IMR-90 (cell line): ENCODE data around the gene OAS3. TPM values are rescaled to one million over a fixed set of nuclear protein-coding genes. Genes with fewer than 3 reads are reported as not detected.

ENCODE experiments used
- ATAC-seq: fragments of 200-7000 bp; cut with Tn5 transposase; 2 replicates; pipeline ENCODE4 v1.9.1; 2020; ENCODE audit warnings: low read depth, mild to moderate bottlenecking, moderate library complexity
- BruUV-seq: library from RNA; stranded (reverse); fragments of 400-500 nt; replicated peaks from 2 replicates; lab custom pipeline; 2021; lab: Mats Ljungman, UMichigan
- CTCF ChIA-PET: fragments of 300-600 bp; formaldehyde crosslinking; extraction: SDS; loops from one replicate; lab custom pipeline; 2021; ENCODE audit warnings: antibody characterized with exemption; lab: Yijun Ruan, JAX
- POLR2A ChIA-PET: fragments of 300-600 bp; sonication (Branson Sonifier 250); formaldehyde crosslinking; loops from one replicate; lab custom pipeline; 2022; ENCODE audit warnings: antibody characterized with exemption; ENCODE audit not compliant: unreplicated experiment; lab: Charles Lee
- DNase-seq: peaks from one replicate; pipeline ENCODE4 v3.0.0; 2013
- H2AFZ ChIP-seq: replicated peaks from 2 replicates; pipeline ENCODE3; 2013; ENCODE audit warnings: low read length, mild to moderate bottlenecking; ENCODE audit not compliant: poor library complexity
- H2AK5ac ChIP-seq: 2 replicates; pipeline ENCODE4 v1.6.1; 2013; ENCODE audit warnings: low read depth, low read length, inconsistent platforms
- H2AK9ac ChIP-seq: replicated peaks from 2 replicates; pipeline ENCODE3; 2013; ENCODE audit warnings: mild to moderate bottlenecking, low read depth, low read length, moderate library complexity; ENCODE audit not compliant: poor library complexity
- H2BK120ac ChIP-seq: 2 replicates; pipeline ENCODE4 v1.6.1; 2013; ENCODE audit warnings: low read depth, low read length, inconsistent platforms
- H2BK15ac ChIP-seq: 3 replicates; pipeline ENCODE4 v1.6.1; 2013; ENCODE audit warnings: low read depth, low read length, inconsistent platforms
- H2BK20ac ChIP-seq: 2 replicates; pipeline ENCODE4 v1.6.1; 2013; ENCODE audit warnings: low read depth, mild to moderate bottlenecking, inconsistent platforms, low read length, moderate library complexity
- H2BK5ac ChIP-seq: 2 replicates; pipeline ENCODE4 v1.6.1; 2013; ENCODE audit warnings: mild to moderate bottlenecking, low read depth, low read length, inconsistent platforms; ENCODE audit not compliant: poor library complexity, severe bottlenecking
- H3K14ac ChIP-seq: replicated peaks from 2 replicates; pipeline ENCODE4 v1.6.1; 2013; ENCODE audit warnings: low read depth, low read length, inconsistent platforms
- H3K18ac ChIP-seq: 2 replicates; pipeline ENCODE4 v1.6.1; 2013; ENCODE audit warnings: low read depth, low read length, control low read depth
- H3K23ac ChIP-seq: 2 replicates; pipeline ENCODE4 v1.6.1; 2013; ENCODE audit warnings: low read depth, low read length, inconsistent platforms
- H3K27ac ChIP-seq: 2 replicates; pipeline ENCODE4 v1.5.1; 2013; ENCODE audit warnings: mild to moderate bottlenecking, control low read depth, low read length; ENCODE audit not compliant: insufficient read depth
- H3K27me3 ChIP-seq: 2 replicates; pipeline ENCODE4 v1.6.1; 2013; ENCODE audit warnings: low read length; ENCODE audit not compliant: control insufficient read depth, insufficient read depth
- H3K36me3 ChIP-seq: 2 replicates; pipeline ENCODE4 v1.6.1; 2013; ENCODE audit warnings: low read length, mixed read lengths; ENCODE audit not compliant: control insufficient read depth, insufficient read depth
- H3K4ac ChIP-seq: 2 replicates; pipeline ENCODE4 v1.6.1; 2013; ENCODE audit warnings: low read depth, low read length, inconsistent platforms
- H3K4me1 ChIP-seq: 2 replicates; pipeline ENCODE4 v1.6.1; 2013; ENCODE audit warnings: low read length, mixed read lengths; ENCODE audit not compliant: control insufficient read depth, insufficient read depth
- H3K4me2 ChIP-seq: 2 replicates; pipeline ENCODE4 v1.6.1; 2013; ENCODE audit warnings: low read depth, mild to moderate bottlenecking, control low read depth, low read length, moderate library complexity
- H3K4me3 ChIP-seq: 2 replicates; pipeline ENCODE4 v1.5.1; 2013; ENCODE audit warnings: low read depth, mild to moderate bottlenecking, control low read depth, low read length, moderate library complexity; ENCODE audit not compliant: insufficient read depth
- H3K56ac ChIP-seq: 2 replicates; pipeline ENCODE4 v1.6.1; 2013; ENCODE audit warnings: low read length, inconsistent platforms; ENCODE audit not compliant: insufficient read depth; ENCODE audit errors: extremely low read depth
- H3K79me1 ChIP-seq, 2 experiments: 2 replicates each; pipeline ENCODE4 v1.6.1; 2013; ENCODE audit warnings: low read length in 2 of 2, inconsistent platforms in 1 of 2, low read depth in 1 of 2
- H3K9ac ChIP-seq: 2 replicates; pipeline ENCODE4 v1.6.1; 2013; ENCODE audit warnings: low read depth, low read length, control low read depth
- H3K9me1 ChIP-seq: 2 replicates; pipeline ENCODE4 v1.6.1; 2013; ENCODE audit warnings: low read length, inconsistent platforms; ENCODE audit not compliant: insufficient read depth
- H3K9me3 ChIP-seq: 2 replicates; pipeline ENCODE4 v1.6.1; 2013; ENCODE audit warnings: low read length; ENCODE audit not compliant: control insufficient read depth, insufficient read depth
- H4K20me1 ChIP-seq: 2 replicates; pipeline ENCODE4 v1.6.1; 2013; ENCODE audit warnings: low read length, inconsistent platforms; ENCODE audit not compliant: insufficient read depth
- H4K5ac ChIP-seq: 2 replicates; pipeline ENCODE4 v1.6.1; 2013; ENCODE audit warnings: mild to moderate bottlenecking, low read depth, low read length, control low read depth
- H4K8ac ChIP-seq, 2 experiments: 2 replicates each; pipeline ENCODE4 v1.6.1; 2013; ENCODE audit warnings: low read depth in 2 of 2, low read length in 2 of 2, control low read depth in 1 of 2, inconsistent platforms in 1 of 2
- H4K91ac ChIP-seq: 2 replicates; pipeline ENCODE4 v1.6.1; 2013; ENCODE audit warnings: low read depth, low read length, inconsistent platforms; ENCODE audit not compliant: insufficient read depth
- BHLHE40 ChIP-seq: fragments of 150-350 bp; IDR thresholded peaks from 2 replicates; pipeline ENCODE4 v1.6.1; 2016; ENCODE audit warnings: mild to moderate bottlenecking, low read depth, low read length
- CEBPB ChIP-seq: IDR thresholded peaks from 2 replicates; pipeline ENCODE4 v1.6.1; 2012; ENCODE audit warnings: low read depth, low read length, improper control_type of control experiment
- CHD1 ChIP-seq: IDR thresholded peaks from 2 replicates; pipeline ENCODE4 v1.6.1; 2012; ENCODE audit warnings: low read depth, low read length, improper control_type of control experiment
- CTCF ChIP-seq: conservative IDR thresholded peaks from 2 replicates; pipeline ENCODE4 v1.5.1; 2012; ENCODE audit warnings: mild to moderate bottlenecking, low read depth, low read length, improper control_type of control experiment
- FOS ChIP-seq: fragments of 150-350 bp; IDR thresholded peaks from 2 replicates; pipeline ENCODE4 v1.6.1; 2016; ENCODE audit warnings: low read depth, low read length
- MAFK ChIP-seq: IDR thresholded peaks from 2 replicates; pipeline ENCODE4 v1.6.1; 2012; ENCODE audit warnings: low read depth, low read length, improper control_type of control experiment
- MAZ ChIP-seq: IDR thresholded peaks from 2 replicates; pipeline ENCODE4 v1.6.1; 2012; ENCODE audit warnings: low read depth, mild to moderate bottlenecking, low read length, improper control_type of control experiment, moderate library complexity, borderline replicate concordance
- MXI1 ChIP-seq: IDR thresholded peaks from 2 replicates; pipeline ENCODE4 v1.6.1; 2012; ENCODE audit warnings: low read depth, mild to moderate bottlenecking, low read length, moderate library complexity, borderline replicate concordance
- NFE2L2 ChIP-seq: fragments of 150-350 bp; IDR thresholded peaks from 2 replicates; pipeline ENCODE4 v1.6.1; 2016; ENCODE audit warnings: low read depth, mild to moderate bottlenecking, low read length
- POLR2A ChIP-seq: IDR thresholded peaks from 2 replicates; pipeline ENCODE4 v1.6.1; 2012; ENCODE audit warnings: mild to moderate bottlenecking, low read depth, low read length
- RAD21 ChIP-seq: IDR thresholded peaks from 2 replicates; pipeline ENCODE4 v1.6.1; 2012; ENCODE audit warnings: low read length, improper control_type of control experiment
- RCOR1 ChIP-seq: IDR thresholded peaks from 2 replicates; pipeline ENCODE4 v1.6.1; 2012; ENCODE audit warnings: mild to moderate bottlenecking, low read length, improper control_type of control experiment; ENCODE audit not compliant: insufficient replicate concordance
- RFX5 ChIP-seq: IDR thresholded peaks from 2 replicates; pipeline ENCODE4 v1.8.0; 2012; ENCODE audit warnings: low read depth, mild to moderate bottlenecking, low read length, moderate library complexity
- SMC3 ChIP-seq: fragments of 150-350 bp; IDR thresholded peaks from 2 replicates; pipeline ENCODE4 v1.6.1; 2016; ENCODE audit warnings: low read depth, mild to moderate bottlenecking, antibody characterized with exemption, low read length, moderate library complexity
- USF2 ChIP-seq: fragments of 150-350 bp; IDR thresholded peaks from 2 replicates; pipeline ENCODE4 v1.6.1; 2017; ENCODE audit warnings: mild to moderate bottlenecking, antibody characterized with exemption, low read length, low read depth
- WGBS, 2 experiments: methylation state at CpG; one replicate each; pipeline versions ENCODE4 v1.1.5 to v1.1.7; 2013; ENCODE audit warnings: missing lambda C conversion rate in 2 of 2; ENCODE audit not compliant: insufficient read length in 1 of 2; ENCODE audit errors: extremely low coverage in 2 of 2; 5-methylcytosine and 5-hydroxymethylcytosine counted together
- dilution Hi-C: fragments of 300-500 bp; cut with HindIII; formaldehyde crosslinking; loops from one replicate; pipeline ENCODE4 v1.14.3; 2018; ENCODE audit warnings: low sequenced_read_pairs; ENCODE audit not compliant: unreplicated experiment
- in situ Hi-C: fragments of 300-500 bp; cut with MboI; formaldehyde crosslinking; loops from 3 replicates; pipeline ENCODE4 v1.14.3; 2019; ENCODE audit warnings: low sequenced_read_pairs, inconsistent platforms, mixed read lengths
- intact Hi-C: fragments of 100-400 bp; cut with micrococcal nuclease; formaldehyde crosslinking; loops from 2 replicates; pipeline ENCODE4 v1.10.0; 2022
- polyA plus RNA-seq, 3 experiments: library from polyadenylated mRNA; depleted of rRNA; stranded (reverse); fragments of >200 nt; gene quantifications; 2 replicates each; pipeline ENCODE4 v1.2.3, GENCODE V29; 2012; ENCODE audit warnings: low replicate concordance in 1 of 3
- total RNA-seq: library from RNA; depleted of rRNA; stranded (reverse); fragments of >200 nt; gene quantifications from 2 replicates; pipeline ENCODE4 v1.2.3, GENCODE V29; 2012
- TF ChIP-seq, protein P1 (sequence below): fragments of 150-350 bp; IDR thresholded peaks from 2 replicates; pipeline ENCODE4 v1.6.1; 2016; ENCODE audit warnings: low read depth, mild to moderate bottlenecking, low read length, moderate library complexity, borderline replicate concordance

OAS3 gene
- total and polyA plus RNA-seq, 2 of the 4 experiments (the other 2 are of a cell fraction) = 4.1 to 7.8 TPM

GRCh38 chr12:112928978-112929377 is 9.3 kb upstream of the OAS3 start:
- Histone ChIP-seq H3K4me2 (no peak overlapping the region), H3K27me3 (no peaks in the 10 kb centered on the region)

More at GRCh38 chr12:112928978-112929377, 9.3 kb upstream of the OAS3 start:
- Histone ChIP-seq H3K9me3 (no peaks in the 10 kb centered on the region), H4K5ac (no peak overlapping the region), H3K4me3 (no peak overlapping the region), H2AK9ac (no peak overlapping the region), H2BK20ac (no peak overlapping the region), H2AK5ac (no peak overlapping the region), H2BK15ac (no peak overlapping the region), H2BK5ac (no peak overlapping the region), H2BK120ac (no peak overlapping the region), H4K8ac (no peak overlapping the region), H3K56ac (no peak overlapping the region), H3K18ac (no peak overlapping the region), H3K9me1 (no peaks in the 10 kb centered on the region), H3K79me1 (no peaks in the 10 kb centered on the region), H3K4ac (no peak overlapping the region), H3K27ac (no peak overlapping the region), H3K14ac (no peak overlapping the region), H4K20me1 (no peaks in the 10 kb centered on the region), H3K4me1 (no peaks in the 10 kb centered on the region), H3K9ac (no peak overlapping the region), H3K23ac (no peak overlapping the region), H3K36me3 (no peaks in the 10 kb centered on the region), H4K91ac (no peak overlapping the region), H2AFZ (peak overlapping the region; percentile 43)
- POLR2A ChIA-PET = no interaction called here
- no peak for ATAC-seq
- in situ Hi-C loops (no loop called here), dilution Hi-C loops (no loop called here), intact Hi-C loops (no loop called here)
- 40% methylated on average over 1 of the region's 1 CpG; no CpG with 5 or more reads in 1 of the 2 experiments for WGBS, 2 experiments
- TF ChIP-seq CEBPB (no peak), RAD21 (no peak), POLR2A (no peak), CTCF (no peak), FOS (no peak), MXI1 (no peak), BHLHE40 (no peak), SMC3 (no peak), MAZ (no peak), RCOR1 (no peak), RFX5 (no peak), NFE2L2 (no peak), MAFK (no peak), CHD1 (no peak), USF2 (no peak)
- TF ChIP-seq, protein P1, sequence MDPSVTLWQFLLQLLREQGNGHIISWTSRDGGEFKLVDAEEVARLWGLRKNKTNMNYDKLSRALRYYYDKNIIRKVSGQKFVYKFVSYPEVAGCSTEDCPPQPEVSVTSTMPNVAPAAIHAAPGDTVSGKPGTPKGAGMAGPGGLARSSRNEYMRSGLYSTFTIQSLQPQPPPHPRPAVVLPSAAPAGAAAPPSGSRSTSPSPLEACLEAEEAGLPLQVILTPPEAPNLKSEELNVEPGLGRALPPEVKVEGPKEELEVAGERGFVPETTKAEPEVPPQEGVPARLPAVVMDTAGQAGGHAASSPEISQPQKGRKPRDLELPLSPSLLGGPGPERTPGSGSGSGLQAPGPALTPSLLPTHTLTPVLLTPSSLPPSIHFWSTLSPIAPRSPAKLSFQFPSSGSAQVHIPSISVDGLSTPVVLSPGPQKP = no peak
- DNase-seq = no peak
- CTCF ChIA-PET = no interaction called here
- no TSS peak for BruUV-seq
